Upper lobe of left lung (tissue), 6 donors: ENCODE results near the gene CCDC106. TPM values are rescaled to one million over a fixed set of nuclear protein-coding genes. Genes with fewer than 3 reads are reported as not detected.

ENCODE experiments used
- ATAC-seq, 2 donors: fragments of 200-7000 bp; cut with Tn5 transposase; one replicate each; pipeline ENCODE4 v1.9.1; 2022; ENCODE audit warnings: mild to moderate bottlenecking in 2 of 2, moderate library complexity in 2 of 2; ENCODE audit not compliant: low FRiP score in 2 of 2
- DNase-seq, 2 donors: peaks; one replicate each; pipeline ENCODE4 v3.0.0-alpha.2; 2019 to 2020
- H3K27ac ChIP-seq, 4 donors: fragments of 200-600 bp; sonication (generic); one replicate each; pipeline ENCODE4 v1.5.1; 2016 to 2019
- H3K27me3 ChIP-seq, 4 donors: fragments of 200-600 bp; sonication (generic); one replicate each; pipeline ENCODE4 v1.5.1; 2017 to 2019
- H3K36me3 ChIP-seq, 4 donors: fragments of 200-600 bp; sonication (generic); one replicate each; pipeline ENCODE4 v1.5.1; 2016 to 2019
- H3K4me1 ChIP-seq, 4 donors: fragments of 200-600 bp; sonication (generic); one replicate each; pipeline ENCODE4 v1.5.1; 2018 to 2019
- H3K4me3 ChIP-seq, 4 donors: fragments of 200-600 bp; sonication (generic); one replicate each; pipeline ENCODE4 v1.5.1; 2017 to 2019; ENCODE audit warnings: mild to moderate bottlenecking in 2 of 4, moderate library complexity in 1 of 4
- H3K9me3 ChIP-seq, 4 donors: fragments of 200-600 bp; sonication (generic); one replicate each; pipeline ENCODE4 v1.5.1; 2018 to 2019
- EP300 ChIP-seq, 4 donors: sonication (generic); formaldehyde crosslinking; IDR thresholded peaks; one replicate each; pipeline ENCODE4 v1.5.1; 2017; ENCODE audit warnings: antibody characterized with exemption in 4 of 4, control low read depth in 2 of 4
- POLR2A ChIP-seq, 4 donors: fragments of 450-650 bp; IDR thresholded peaks; one replicate each; pipeline ENCODE4 v1.5.1; 2016 to 2017; ENCODE audit warnings: antibody characterized with exemption in 4 of 4, mild to moderate bottlenecking in 2 of 4
- POLR2AphosphoS5 ChIP-seq, 2 donors: sonication (generic); formaldehyde crosslinking; IDR thresholded peaks; one replicate each; pipeline ENCODE4 v1.5.1; 2017; ENCODE audit warnings: antibody characterized with exemption in 2 of 2
- WGBS, 2 donors: methylation state at CpG; one replicate each; pipeline ENCODE4 v1.1.5; 2017 to 2018; 5-methylcytosine and 5-hydroxymethylcytosine counted together
- total RNA-seq, 6 donors: library from RNA; depleted of rRNA in 4 of 6; stranded (reverse); fragments of >200 nt in 4 of 6; gene quantifications; one replicate each; pipeline versions ENCODE4 v1.1.0 to v1.2.1, GENCODE V29; 2016 to 2021
- TF ChIP-seq, protein P1 (sequence below), 6 experiments: fragments of 450-650 bp in 4 of 6; fragments of 200-600 bp in 2 of 6; sonication (generic) in 2 of 6; IDR thresholded peaks; one replicate each; pipeline ENCODE4 v1.5.1; 2016 to 2019; ENCODE audit warnings: antibody characterized with exemption in 6 of 6
- donor health status: DM: no; HTN: no; CAD: no; lungs with moderate emphysema.
- donor health status: DM: no; HTN: yes; CAD: no; lungs with severe emphysema.

Gene CCDC106
- total RNA-seq, 6 donors from 2014 or later: 15.3 to 44.0 (median 17.1) TPM

GRCh38 chr19:55700813-55701212, 52.8 kb downstream of the CCDC106 start:
- no peak overlapping the region for H3K27ac ChIP-seq
- H3K4me1 ChIP-seq: peaks cover 0 to 5% (median 1%) of the 10 kb centered on the region in 4 donors
- no peaks in the 10 kb centered on the region for H3K27me3 ChIP-seq
- peak in 1 of 2 donors; percentile 57 for DNase-seq
- H3K4me3 ChIP-seq: no peak overlapping the region
- H3K36me3 ChIP-seq: peaks cover 4 to 50% (median 20%) of the 10 kb centered on the region in 4 donors
- TF ChIP-seq EP300 (IDR thresholded peaks at IDR 0.05): no peak
- no peak for TF ChIP-seq POLR2AphosphoS5 (IDR thresholded peaks at IDR 0.05)
- 88 to 94% methylated on average over 10 to 12 of the region's 12 CpGs for WGBS, 2 donors
- H3K9me3 ChIP-seq: no peaks in the 10 kb centered on the region
- ATAC-seq: no peak

DNA sequence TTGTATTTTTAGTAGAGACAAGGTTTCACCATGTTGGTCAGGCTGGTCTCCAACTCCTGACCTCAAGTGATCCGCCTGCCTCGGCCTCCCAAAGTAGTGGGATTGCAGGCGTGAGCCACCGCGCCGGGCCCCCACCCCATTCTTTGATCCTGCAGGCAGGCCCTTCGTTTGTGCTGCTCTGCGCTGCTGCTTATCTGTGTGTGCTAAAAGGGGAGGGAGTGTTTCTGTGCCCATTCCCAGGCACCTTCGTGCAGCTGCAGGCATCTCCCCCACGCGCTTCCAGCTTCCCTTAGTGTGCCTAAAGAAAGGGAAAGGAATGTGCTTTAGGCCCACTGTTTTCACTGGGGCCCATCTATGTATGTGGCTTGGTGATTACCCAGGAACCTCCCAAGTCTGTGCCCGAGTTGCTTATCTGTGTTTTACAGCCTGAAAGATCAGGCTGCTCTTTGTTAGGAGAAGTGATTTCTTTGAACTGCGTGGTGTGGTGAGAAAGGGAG, 54.2 kb downstream of the CCDC106 start:
- no peaks in the 10 kb centered on the region for H3K27me3 ChIP-seq
- no peak for ATAC-seq
- H3K36me3 ChIP-seq: peaks cover 0 to 36% (median 7%) of the 10 kb centered on the region in 4 donors
- DNase-seq: peak in 1 of 2 donors; percentile 60
- no peaks in the 10 kb centered on the region for H3K9me3 ChIP-seq
- H3K27ac ChIP-seq: no peak overlapping the region
- peaks cover 0 to 5% (median 1%) of the 10 kb centered on the region in 4 donors for H3K4me1 ChIP-seq
- no peak for TF ChIP-seq POLR2A (IDR thresholded peaks at IDR 0.05)
- TF ChIP-seq EP300 (IDR thresholded peaks at IDR 0.05): no peak
- TF ChIP-seq, protein P1, sequence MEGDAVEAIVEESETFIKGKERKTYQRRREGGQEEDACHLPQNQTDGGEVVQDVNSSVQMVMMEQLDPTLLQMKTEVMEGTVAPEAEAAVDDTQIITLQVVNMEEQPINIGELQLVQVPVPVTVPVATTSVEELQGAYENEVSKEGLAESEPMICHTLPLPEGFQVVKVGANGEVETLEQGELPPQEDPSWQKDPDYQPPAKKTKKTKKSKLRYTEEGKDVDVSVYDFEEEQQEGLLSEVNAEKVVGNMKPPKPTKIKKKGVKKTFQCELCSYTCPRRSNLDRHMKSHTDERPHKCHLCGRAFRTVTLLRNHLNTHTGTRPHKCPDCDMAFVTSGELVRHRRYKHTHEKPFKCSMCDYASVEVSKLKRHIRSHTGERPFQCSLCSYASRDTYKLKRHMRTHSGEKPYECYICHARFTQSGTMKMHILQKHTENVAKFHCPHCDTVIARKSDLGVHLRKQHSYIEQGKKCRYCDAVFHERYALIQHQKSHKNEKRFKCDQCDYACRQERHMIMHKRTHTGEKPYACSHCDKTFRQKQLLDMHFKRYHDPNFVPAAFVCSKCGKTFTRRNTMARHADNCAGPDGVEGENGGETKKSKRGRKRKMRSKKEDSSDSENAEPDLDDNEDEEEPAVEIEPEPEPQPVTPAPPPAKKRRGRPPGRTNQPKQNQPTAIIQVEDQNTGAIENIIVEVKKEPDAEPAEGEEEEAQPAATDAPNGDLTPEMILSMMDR (IDR thresholded peaks at IDR 0.05): no peak
- TF ChIP-seq POLR2AphosphoS5 (IDR thresholded peaks at IDR 0.05): no peak
- no peak overlapping the region for H3K4me3 ChIP-seq
- WGBS, 2 donors: 71 to 73% methylated on average over 13 of the region's 13 CpGs

Other genes with a start within 250 kb of the CCDC106 start
- gene UBE2S, start 240.4 kb upstream of the CCDC106 start, total RNA-seq: 10 to 100 TPM in 5 of 6 donors, 1 to 10 TPM in 1; 6.5 to 31.6 (median 19.0) TPM
- gene SHISA7, start 204.9 kb upstream of the CCDC106 start, total RNA-seq: not detected
- gene ISOC2, start 186.6 kb upstream of the CCDC106 start, total RNA-seq: 10 to 100 TPM in 5 of 6 donors, 1 to 10 TPM in 1; 4.2 to 44.8 (median 36.7) TPM
- not detected for gene C19orf85, start 183.5 kb upstream of the CCDC106 start, total RNA-seq
- gene ZNF628, start 171.6 kb upstream of the CCDC106 start, total RNA-seq: 10 to 100 TPM in 5 of 6 donors, 1 to 10 TPM in 1; 9.9 to 32.1 (median 12.4) TPM
- 10 to 100 TPM; 13.1 to 19.2 (median 16.3) TPM for gene NAT14, start 163.0 kb upstream of the CCDC106 start, total RNA-seq
- 10 to 100 TPM in 1 of 6 donors, 1 to 10 TPM in 4, under 1 TPM in 1; 0.39 to 10.1 (median 6.7) TPM for gene SSC5D, start 159.8 kb upstream of the CCDC106 start, total RNA-seq
- not detected for gene SBK2, start 111.1 kb upstream of the CCDC106 start, total RNA-seq
- 1 to 10 TPM in 1 of 6 donors, under 1 TPM in 2, not detected in 3; 0.30 to 1.6 (median 0.94) TPM for gene SBK3, start 102.7 kb upstream of the CCDC106 start, total RNA-seq
- 10 to 100 TPM in 2 of 6 donors, 1 to 10 TPM in 4; 3.5 to 19.2 (median 8.4) TPM for gene ZNF579, start 67.4 kb upstream of the CCDC106 start, total RNA-seq
- 10 to 100 TPM; 11.1 to 21.6 (median 16.3) TPM for gene FIZ1, start 48.7 kb upstream of the CCDC106 start, total RNA-seq
- 10 to 100 TPM; 19.9 to 58.7 (median 34.9) TPM for gene ZNF524, start 47.9 kb upstream of the CCDC106 start, total RNA-seq
- gene ZNF865, start 42.6 kb upstream of the CCDC106 start, total RNA-seq: 10 to 100 TPM in 4 of 6 donors, 1 to 10 TPM in 2; 7.7 to 39.8 (median 20.6) TPM
- gene ZNF784, start 23.6 kb upstream of the CCDC106 start, total RNA-seq: 10 to 100 TPM in 2 of 6 donors, 1 to 10 TPM in 4; 6.8 to 14.7 (median 8.6) TPM
- gene ZNF580, start 7.2 kb upstream of the CCDC106 start, total RNA-seq: 10 to 100 TPM; 28.1 to 84.1 (median 38.0) TPM
- 10 to 100 TPM; 15.6 to 38.8 (median 21.9) TPM for gene ZNF581, start 4.6 kb upstream of the CCDC106 start, total RNA-seq
- gene U2AF2, start 6.8 kb downstream of the CCDC106 start, total RNA-seq: 100 to 1,000 TPM in 4 of 6 donors, 10 to 100 TPM in 2; 57.7 to 294 (median 157) TPM
- gene EPN1, start 27.0 kb downstream of the CCDC106 start, total RNA-seq: 100 to 1,000 TPM in 4 of 6 donors, 10 to 100 TPM in 2; 59.7 to 357 (median 126) TPM
- gene NLRP9, start 90.2 kb downstream of the CCDC106 start, total RNA-seq: not detected
- not detected for gene RFPL4A, start 110.9 kb downstream of the CCDC106 start, total RNA-seq
- not detected for gene RFPL4AL1, start 120.9 kb downstream of the CCDC106 start, total RNA-seq
- gene NLRP11, start 183.8 kb downstream of the CCDC106 start, total RNA-seq: not detected
- gene NLRP4, start 188.3 kb downstream of the CCDC106 start, total RNA-seq: not detected